Sigmoid colon (tissue), 4 donors: ENCODE results near the gene AP5M1.

Source experiments
- EP300 ChIP-seq, 4 donors: sonication (generic); formaldehyde crosslinking; IDR thresholded peaks; one replicate each; pipeline ENCODE4 v1.6.1; 2017; ENCODE audit warnings: antibody characterized with exemption in 4 of 4
- POLR2A ChIP-seq, 2 donors: fragments of 450-650 bp; IDR thresholded peaks; one replicate each; pipeline ENCODE4 v1.6.1; 2016; ENCODE audit warnings: antibody characterized with exemption in 2 of 2, mild to moderate bottlenecking in 2 of 2, moderate library complexity in 2 of 2
- POLR2AphosphoS5 ChIP-seq, 4 donors: sonication (generic); formaldehyde crosslinking; IDR thresholded peaks; one replicate each; pipeline ENCODE4 v1.6.1; 2017; ENCODE audit warnings: antibody characterized with exemption in 4 of 4
- TF ChIP-seq, protein P1 (sequence below), 4 experiments: fragments of 450-650 bp in 3 of 4; fragments of 200-600 bp in 1 of 4; IDR thresholded peaks; one replicate each; pipeline ENCODE4 v1.5.1; 2016 to 2019; ENCODE audit warnings: antibody characterized with exemption in 4 of 4, mild to moderate bottlenecking in 3 of 4, moderate library complexity in 2 of 4

GRCh38 chr14:57317248-57317833, 48.6 kb downstream of the AP5M1 start:
- TF ChIP-seq, protein P1, sequence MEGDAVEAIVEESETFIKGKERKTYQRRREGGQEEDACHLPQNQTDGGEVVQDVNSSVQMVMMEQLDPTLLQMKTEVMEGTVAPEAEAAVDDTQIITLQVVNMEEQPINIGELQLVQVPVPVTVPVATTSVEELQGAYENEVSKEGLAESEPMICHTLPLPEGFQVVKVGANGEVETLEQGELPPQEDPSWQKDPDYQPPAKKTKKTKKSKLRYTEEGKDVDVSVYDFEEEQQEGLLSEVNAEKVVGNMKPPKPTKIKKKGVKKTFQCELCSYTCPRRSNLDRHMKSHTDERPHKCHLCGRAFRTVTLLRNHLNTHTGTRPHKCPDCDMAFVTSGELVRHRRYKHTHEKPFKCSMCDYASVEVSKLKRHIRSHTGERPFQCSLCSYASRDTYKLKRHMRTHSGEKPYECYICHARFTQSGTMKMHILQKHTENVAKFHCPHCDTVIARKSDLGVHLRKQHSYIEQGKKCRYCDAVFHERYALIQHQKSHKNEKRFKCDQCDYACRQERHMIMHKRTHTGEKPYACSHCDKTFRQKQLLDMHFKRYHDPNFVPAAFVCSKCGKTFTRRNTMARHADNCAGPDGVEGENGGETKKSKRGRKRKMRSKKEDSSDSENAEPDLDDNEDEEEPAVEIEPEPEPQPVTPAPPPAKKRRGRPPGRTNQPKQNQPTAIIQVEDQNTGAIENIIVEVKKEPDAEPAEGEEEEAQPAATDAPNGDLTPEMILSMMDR (IDR thresholded peaks at IDR 0.05): peak; percentile 43 to 72 (median 50)
- TF ChIP-seq POLR2A (IDR thresholded peaks at IDR 0.05) (no peak), EP300 (IDR thresholded peaks at IDR 0.05) (no peak), POLR2AphosphoS5 (IDR thresholded peaks at IDR 0.05) (no peak)
